ENCODE results near the gene PEX19.

PEX19 gene

DNA sequence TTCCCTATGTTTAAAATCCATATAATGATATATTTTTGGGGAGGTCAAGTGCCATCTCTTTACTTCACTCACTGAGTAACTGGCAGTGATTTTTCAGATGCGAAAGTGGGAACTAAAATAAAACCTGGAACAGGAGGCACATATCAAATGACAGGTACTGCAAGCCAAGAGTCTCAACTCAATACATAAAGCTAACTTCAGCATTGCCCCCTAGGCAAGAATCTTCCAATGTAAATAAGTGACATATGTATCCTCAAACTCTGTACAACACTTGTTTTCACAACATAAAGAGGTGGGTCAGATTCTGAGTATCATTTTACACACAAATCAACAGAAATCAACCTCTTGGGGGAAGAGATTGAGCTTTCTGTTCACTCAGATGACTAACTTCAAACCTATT, 40.7 kb downstream of the PEX19 start:
- Histone ChIP-seq H3K36me3 (peaks cover 44% of the 10 kb centered on the region), H3K9me3 (no peaks in the 10 kb centered on the region), H3K27me3 (no peaks in the 10 kb centered on the region), H3K4me1 (ENCODE audit: control insufficient read depth in 1 of 2, insufficient read depth in 1 of 2, low read depth in 1 of 2, low read length in 1 of 2) (peaks cover 5 to 7% of the 10 kb centered on the region in 2 experiments), H3K27ac (no peak overlapping the region), H3K4me3 (ENCODE audit: low read depth in 1 of 2, low read length in 1 of 2) (no peak overlapping the region)
- TF ChIP-seq, protein P1, sequence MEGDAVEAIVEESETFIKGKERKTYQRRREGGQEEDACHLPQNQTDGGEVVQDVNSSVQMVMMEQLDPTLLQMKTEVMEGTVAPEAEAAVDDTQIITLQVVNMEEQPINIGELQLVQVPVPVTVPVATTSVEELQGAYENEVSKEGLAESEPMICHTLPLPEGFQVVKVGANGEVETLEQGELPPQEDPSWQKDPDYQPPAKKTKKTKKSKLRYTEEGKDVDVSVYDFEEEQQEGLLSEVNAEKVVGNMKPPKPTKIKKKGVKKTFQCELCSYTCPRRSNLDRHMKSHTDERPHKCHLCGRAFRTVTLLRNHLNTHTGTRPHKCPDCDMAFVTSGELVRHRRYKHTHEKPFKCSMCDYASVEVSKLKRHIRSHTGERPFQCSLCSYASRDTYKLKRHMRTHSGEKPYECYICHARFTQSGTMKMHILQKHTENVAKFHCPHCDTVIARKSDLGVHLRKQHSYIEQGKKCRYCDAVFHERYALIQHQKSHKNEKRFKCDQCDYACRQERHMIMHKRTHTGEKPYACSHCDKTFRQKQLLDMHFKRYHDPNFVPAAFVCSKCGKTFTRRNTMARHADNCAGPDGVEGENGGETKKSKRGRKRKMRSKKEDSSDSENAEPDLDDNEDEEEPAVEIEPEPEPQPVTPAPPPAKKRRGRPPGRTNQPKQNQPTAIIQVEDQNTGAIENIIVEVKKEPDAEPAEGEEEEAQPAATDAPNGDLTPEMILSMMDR (IDR thresholded peaks at IDR 0.05), result no peak

DNA sequence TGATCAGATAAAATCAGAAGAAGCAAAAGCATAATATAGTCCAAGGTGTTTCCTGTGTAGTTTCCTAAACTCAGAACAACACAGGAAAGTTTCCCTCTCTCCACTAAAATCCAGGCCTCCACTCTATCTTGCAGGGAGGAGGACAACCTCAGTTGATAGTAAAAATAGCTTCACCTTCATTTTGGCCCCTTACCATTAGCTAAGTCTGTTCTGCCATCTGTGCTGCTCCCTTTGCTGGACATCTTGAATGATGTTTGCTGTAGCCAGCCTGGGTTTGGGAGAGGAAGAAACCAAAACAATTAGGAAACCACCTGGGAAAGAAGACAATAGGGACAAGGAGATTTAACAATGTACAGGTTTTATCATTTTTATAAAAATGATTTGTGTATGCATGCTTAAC, 41.2 kb downstream of the PEX19 start:
- Histone ChIP-seq H3K27me3 (no peaks in the 10 kb centered on the region), H3K27ac (no peak overlapping the region), H3K4me1 (ENCODE audit: control insufficient read depth in 1 of 2, insufficient read depth in 1 of 2, low read depth in 1 of 2, low read length in 1 of 2) (peaks cover 5 to 7% of the 10 kb centered on the region in 2 experiments), H3K36me3 (peaks cover 49% of the 10 kb centered on the region), H3K9me3 (no peaks in the 10 kb centered on the region), H3K4me3 (ENCODE audit: low read depth in 1 of 2, low read length in 1 of 2) (no peak overlapping the region)
- TF ChIP-seq, protein P1 (IDR thresholded peaks at IDR 0.05), result no peak

DNA sequence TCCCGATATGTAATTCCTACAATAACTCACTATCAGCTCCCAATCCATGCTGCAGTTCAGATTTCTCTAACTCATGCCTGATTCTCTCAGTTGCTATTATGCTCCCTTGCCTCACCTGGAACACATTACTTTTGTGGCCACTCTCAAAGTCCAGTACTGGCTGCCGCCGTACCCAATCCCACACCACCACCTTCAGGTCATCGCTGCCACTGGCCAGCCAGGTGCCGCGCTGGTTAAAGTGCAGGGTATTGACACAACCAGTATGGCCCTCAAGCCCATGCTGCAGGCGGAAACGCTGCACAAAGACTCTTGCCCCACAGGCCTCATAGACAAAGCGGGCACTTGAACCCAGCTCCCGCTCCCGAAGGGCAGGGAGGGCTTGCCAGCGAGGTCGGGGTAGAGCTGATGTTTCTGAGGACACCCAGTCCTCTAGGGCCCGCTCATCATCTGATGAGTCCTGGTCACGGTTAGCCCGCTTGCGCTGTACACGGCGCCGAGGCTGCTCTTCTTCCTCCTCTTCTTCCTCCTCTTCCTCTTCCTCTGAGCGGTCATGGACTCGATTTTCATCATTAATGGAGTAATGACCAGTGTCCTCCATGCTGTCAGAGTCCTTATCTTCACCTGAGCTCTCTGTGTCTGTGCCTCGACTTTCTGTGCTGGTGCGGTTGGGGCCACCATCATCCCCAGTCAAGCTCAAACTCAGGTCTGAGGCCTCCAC, 45.2 kb downstream of the PEX19 start:
- TF ChIP-seq, protein P1 (IDR thresholded peaks at IDR 0.05), result no peak
- H3K36me3 ChIP-seq, result peaks cover 89% of the 10 kb centered on the region
- H3K4me3 ChIP-seq (ENCODE audit: low read depth in 1 of 2, low read length in 1 of 2), result no peak overlapping the region
- H3K27me3 ChIP-seq, result no peaks in the 10 kb centered on the region
- no peaks in the 10 kb centered on the region for H3K9me3 ChIP-seq
- no peak overlapping the region for H3K27ac ChIP-seq
- peaks cover 0 to 6% of the 10 kb centered on the region in 2 experiments for H3K4me1 ChIP-seq (ENCODE audit: control insufficient read depth in 1 of 2, insufficient read depth in 1 of 2, low read depth in 1 of 2, low read length in 1 of 2)

DNA sequence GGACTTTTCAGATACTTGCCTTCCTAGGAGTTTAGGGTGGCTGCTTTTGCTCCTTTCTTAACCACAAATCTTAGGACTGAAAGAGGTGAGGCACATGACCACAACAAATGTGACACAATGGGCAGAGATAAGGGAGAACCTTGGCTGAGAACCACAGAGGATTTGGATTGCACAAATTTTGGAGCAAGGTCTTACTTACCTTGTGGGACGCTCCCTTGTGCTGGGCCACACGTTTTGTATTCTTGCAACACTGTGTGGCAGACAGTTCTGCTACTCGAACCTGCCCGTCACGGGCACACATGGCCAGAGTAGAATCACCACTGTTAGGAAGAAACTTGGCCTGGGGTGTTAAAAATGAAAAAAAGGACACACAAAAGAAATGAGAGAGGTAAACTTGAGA, 46.5 kb downstream of the PEX19 start:
- no peaks in the 10 kb centered on the region for H3K27me3 ChIP-seq
- no peaks in the 10 kb centered on the region for H3K9me3 ChIP-seq
- TF ChIP-seq, protein P1 (IDR thresholded peaks at IDR 0.05), result no peak
- peaks cover 91% of the 10 kb centered on the region for H3K36me3 ChIP-seq
- H3K27ac ChIP-seq, result no peak overlapping the region
- no peak overlapping the region for H3K4me3 ChIP-seq (ENCODE audit: low read depth in 1 of 2, low read length in 1 of 2)
- H3K4me1 ChIP-seq (ENCODE audit: control insufficient read depth in 1 of 2, insufficient read depth in 1 of 2, low read depth in 1 of 2, low read length in 1 of 2), result peaks cover 0 to 6% of the 10 kb centered on the region in 2 experiments

DNA sequence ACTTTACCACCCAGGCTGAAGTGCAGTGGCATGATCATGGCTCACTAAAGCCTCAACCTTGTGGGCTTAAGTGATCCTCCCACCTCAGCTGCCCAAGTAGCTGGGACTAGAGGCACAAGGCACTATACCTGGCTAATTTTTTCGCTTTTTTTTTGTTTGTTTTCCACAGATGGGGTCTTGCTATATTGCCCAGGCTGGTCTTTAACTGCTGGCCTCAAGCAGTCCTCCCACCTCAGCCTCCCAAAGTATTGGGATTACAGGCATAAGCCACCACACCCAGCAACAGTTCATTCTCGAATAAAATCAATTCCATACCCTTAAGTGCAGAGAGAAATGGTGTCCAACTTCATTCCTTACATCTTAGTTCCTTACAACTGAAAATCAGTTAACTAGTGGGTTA, 47.4 kb downstream of the PEX19 start:
- TF ChIP-seq, protein P1 (IDR thresholded peaks at IDR 0.05), result no peak
- Histone ChIP-seq H3K36me3 (peaks cover 84% of the 10 kb centered on the region), H3K4me3 (ENCODE audit: low read depth in 1 of 2, low read length in 1 of 2) (no peak overlapping the region), H3K27me3 (no peaks in the 10 kb centered on the region), H3K4me1 (ENCODE audit: control insufficient read depth in 1 of 2, insufficient read depth in 1 of 2, low read depth in 1 of 2, low read length in 1 of 2) (peaks cover 0 to 6% of the 10 kb centered on the region in 2 experiments), H3K27ac (no peak overlapping the region), H3K9me3 (no peaks in the 10 kb centered on the region)
